ENCODE data around the gene PBX4.

PBX4 gene

GRCh38 chr19:19535311-19536191 lies 82.9 kb downstream of the PBX4 start:
- Histone ChIP-seq H3K4me3 (ENCODE audit: low read length) (no peak overlapping the region), H3K36me3 (ENCODE audit: control insufficient read depth, insufficient read depth, low read length) (no peaks in the 10 kb centered on the region), H3K4me1 (ENCODE audit: control insufficient read depth, insufficient read depth, low read length) (peaks cover 20% of the 10 kb centered on the region), H3K9ac (ENCODE audit: low read length) (no peak overlapping the region), H3K27me3 (ENCODE audit: control insufficient read depth, insufficient read depth, low read length) (peaks cover 40% of the 10 kb centered on the region), H3K9me3 (ENCODE audit: control insufficient read depth, low read length) (no peaks in the 10 kb centered on the region)

GRCh38 chr19:19534556-19535265 lies 83.8 kb downstream of the PBX4 start:
- Histone ChIP-seq H3K4me1 (ENCODE audit: control insufficient read depth, insufficient read depth, low read length) (peaks cover 19% of the 10 kb centered on the region), H3K9ac (ENCODE audit: low read length) (no peak overlapping the region), H3K9me3 (ENCODE audit: control insufficient read depth, low read length) (no peaks in the 10 kb centered on the region), H3K4me3 (ENCODE audit: low read length) (no peak overlapping the region), H3K27me3 (ENCODE audit: control insufficient read depth, insufficient read depth, low read length) (peaks cover 34% of the 10 kb centered on the region), H3K36me3 (ENCODE audit: control insufficient read depth, insufficient read depth, low read length) (no peaks in the 10 kb centered on the region)

GRCh38 chr19:19533841-19534240 lies 84.6 kb downstream of the PBX4 start:
- no peak overlapping the region for H3K4me3 ChIP-seq (ENCODE audit: low read length)

GRCh38 chr19:19532806-19533701 lies 85.4 kb downstream of the PBX4 start:
- H3K36me3 ChIP-seq (ENCODE audit: control insufficient read depth, insufficient read depth, low read length): peaks cover 2% of the 10 kb centered on the region
- H3K9me3 ChIP-seq (ENCODE audit: control insufficient read depth, low read length): no peaks in the 10 kb centered on the region
- peaks cover 19% of the 10 kb centered on the region for H3K27me3 ChIP-seq (ENCODE audit: control insufficient read depth, insufficient read depth, low read length)
- H3K4me3 ChIP-seq (ENCODE audit: low read length): no peak overlapping the region
- H3K9ac ChIP-seq (ENCODE audit: low read length): no peak overlapping the region
- peaks cover 11% of the 10 kb centered on the region for H3K4me1 ChIP-seq (ENCODE audit: control insufficient read depth, insufficient read depth, low read length)

More at GRCh38 chr19:19533841-19534240, 84.6 kb downstream of the PBX4 start:
- H3K4me1 ChIP-seq (ENCODE audit: control insufficient read depth, insufficient read depth, low read length): peaks cover 18% of the 10 kb centered on the region
- H3K27me3 ChIP-seq (ENCODE audit: control insufficient read depth, insufficient read depth, low read length): peaks cover 27% of the 10 kb centered on the region
- no peaks in the 10 kb centered on the region for H3K9me3 ChIP-seq (ENCODE audit: control insufficient read depth, low read length)
- H3K9ac ChIP-seq (ENCODE audit: low read length): no peak overlapping the region
- H3K36me3 ChIP-seq (ENCODE audit: control insufficient read depth, insufficient read depth, low read length): no peaks in the 10 kb centered on the region

- no peaks in the 10 kb centered on the region for H3K9me3 ChIP-seq (ENCODE audit: control insufficient read depth, low read length)
- peaks cover 8% of the 10 kb centered on the region for H3K36me3 ChIP-seq (ENCODE audit: control insufficient read depth, insufficient read depth, low read length)
- peaks cover 10% of the 10 kb centered on the region for H3K27me3 ChIP-seq (ENCODE audit: control insufficient read depth, insufficient read depth, low read length)
- H3K9ac ChIP-seq (ENCODE audit: low read length): no peak overlapping the region
- peaks cover 7% of the 10 kb centered on the region for H3K4me1 ChIP-seq (ENCODE audit: control insufficient read depth, insufficient read depth, low read length)
- H3K4me3 ChIP-seq (ENCODE audit: low read length): no peak overlapping the region
Observed at GRCh38 chr19:19531951-19532805, 86.3 kb downstream of the PBX4 start.

GRCh38 chr19:19530889-19531288 lies 87.6 kb downstream of the PBX4 start:
- Histone ChIP-seq H3K27me3 (ENCODE audit: control insufficient read depth, insufficient read depth, low read length) (peaks cover 2% of the 10 kb centered on the region), H3K4me1 (ENCODE audit: control insufficient read depth, insufficient read depth, low read length) (peaks cover 7% of the 10 kb centered on the region), H3K9ac (ENCODE audit: low read length) (no peak overlapping the region), H3K4me3 (ENCODE audit: low read length) (no peak overlapping the region), H3K9me3 (ENCODE audit: control insufficient read depth, low read length) (no peaks in the 10 kb centered on the region), H3K36me3 (ENCODE audit: control insufficient read depth, insufficient read depth, low read length) (peaks cover 8% of the 10 kb centered on the region)

- no peaks in the 10 kb centered on the region for H3K9me3 ChIP-seq (ENCODE audit: control insufficient read depth, low read length)
- no peaks in the 10 kb centered on the region for H3K27me3 ChIP-seq (ENCODE audit: control insufficient read depth, insufficient read depth, low read length)
- no peak overlapping the region for H3K9ac ChIP-seq (ENCODE audit: low read length)
- peaks cover 7% of the 10 kb centered on the region for H3K4me1 ChIP-seq (ENCODE audit: control insufficient read depth, insufficient read depth, low read length)
- H3K4me3 ChIP-seq (ENCODE audit: low read length): no peak overlapping the region
- H3K36me3 ChIP-seq (ENCODE audit: control insufficient read depth, insufficient read depth, low read length): peaks cover 8% of the 10 kb centered on the region
Observed at GRCh38 chr19:19530423-19530804, 88.1 kb downstream of the PBX4 start.

- no peaks in the 10 kb centered on the region for H3K27me3 ChIP-seq (ENCODE audit: control insufficient read depth, insufficient read depth, low read length)
- H3K9me3 ChIP-seq (ENCODE audit: control insufficient read depth, low read length): no peaks in the 10 kb centered on the region
- no peak overlapping the region for H3K4me3 ChIP-seq (ENCODE audit: low read length)
- H3K4me1 ChIP-seq (ENCODE audit: control insufficient read depth, insufficient read depth, low read length): peaks cover 7% of the 10 kb centered on the region
- H3K9ac ChIP-seq (ENCODE audit: low read length): no peak overlapping the region
- H3K36me3 ChIP-seq (ENCODE audit: control insufficient read depth, insufficient read depth, low read length): peaks cover 8% of the 10 kb centered on the region
Observed at GRCh38 chr19:19529783-19530422, 88.6 kb downstream of the PBX4 start.

- Histone ChIP-seq H3K4me1 (ENCODE audit: control insufficient read depth, insufficient read depth, low read length) (peaks cover 7% of the 10 kb centered on the region), H3K36me3 (ENCODE audit: control insufficient read depth, insufficient read depth, low read length) (peaks cover 8% of the 10 kb centered on the region), H3K9me3 (ENCODE audit: control insufficient read depth, low read length) (no peaks in the 10 kb centered on the region), H3K9ac (ENCODE audit: low read length) (no peak within 1 kb of the TSS), H3K4me3 (ENCODE audit: low read length) (no peak within 1 kb of the TSS), H3K27me3 (ENCODE audit: control insufficient read depth, insufficient read depth, low read length) (no peaks in the 10 kb centered on the region)
Observed at GRCh38 chr19:19528721-19529490, 89.6 kb downstream of the PBX4 start, which contains the start of gene YJEFN3. YJEFN3 (plus strand) TSS chr19:19528911; CDS start chr19:19528933, 22 bp downstream.
